GM12873 (cell line): ENCODE measurements around the gene BCAP31.

Experiments
- CTCF ChIP-seq: IDR thresholded peaks from 2 replicates; pipeline ENCODE4 v1.5.1; 2012; ENCODE audit warnings: low read depth, mild to moderate bottlenecking, moderate library complexity, low read length, control low read depth; ENCODE audit not compliant: insufficient read depth; ENCODE audit errors: missing control alignments

BCAP31 gene

GRCh38 chrX:153693216-153694086 is 30.7 kb downstream of the BCAP31 start:
- no peak for TF ChIP-seq CTCF

DNA sequence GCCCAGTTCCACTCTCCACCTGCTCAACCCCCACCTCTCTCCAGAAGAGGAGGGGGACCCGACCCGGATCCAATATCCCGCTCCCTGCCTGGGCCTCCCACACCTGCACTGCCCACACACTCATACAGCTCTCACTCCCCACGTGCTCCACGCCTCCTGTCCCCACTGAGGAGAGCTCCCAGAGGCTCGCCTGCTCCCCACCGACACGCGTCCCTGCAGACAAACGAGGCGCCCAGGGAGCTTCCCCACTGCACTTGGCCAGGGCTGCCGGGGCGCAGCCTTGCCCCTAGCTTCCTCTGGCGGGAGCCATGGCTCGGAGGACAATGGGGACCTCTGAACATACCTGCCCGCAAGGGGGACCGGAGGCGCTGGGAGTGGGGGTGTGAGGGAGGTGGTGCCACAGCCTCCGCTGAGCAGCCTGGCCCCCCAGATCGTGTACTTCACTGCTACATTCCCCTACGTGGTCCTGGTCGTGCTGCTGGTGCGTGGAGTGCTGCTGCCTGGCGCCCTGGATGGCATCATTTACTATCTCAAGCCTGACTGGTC is 31.5 kb downstream of the BCAP31 start:
- TF ChIP-seq CTCF: no peak

- TF ChIP-seq CTCF: no peak
These were observed 32.2 kb downstream of the BCAP31 start for GRCh38 chrX:153692003-153692402.

DNA sequence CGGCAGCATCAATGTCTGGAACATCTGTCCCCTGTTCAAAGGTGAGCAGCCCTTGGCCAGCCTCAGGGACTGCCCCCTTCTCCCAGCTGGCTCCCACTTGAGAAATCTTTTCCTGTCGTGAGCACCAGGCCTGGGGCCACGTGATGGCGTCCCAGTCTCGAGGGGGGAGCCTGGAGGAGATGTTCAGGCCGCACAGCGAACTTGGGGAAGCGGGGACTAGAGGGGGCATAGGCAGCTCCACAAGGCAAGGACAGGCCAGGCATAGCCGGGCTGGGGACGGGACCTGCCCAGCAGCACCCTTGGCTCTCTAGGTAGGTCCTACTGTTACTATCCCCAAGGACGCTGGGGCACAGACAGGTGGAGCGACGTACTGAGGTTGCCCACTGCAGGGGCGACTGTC is 33.7 kb downstream of the BCAP31 start:
- no peak for TF ChIP-seq CTCF

- no peak for TF ChIP-seq CTCF
These were observed 34.3 kb downstream of the BCAP31 start for GRCh38 chrX:153689654-153690465.

DNA sequence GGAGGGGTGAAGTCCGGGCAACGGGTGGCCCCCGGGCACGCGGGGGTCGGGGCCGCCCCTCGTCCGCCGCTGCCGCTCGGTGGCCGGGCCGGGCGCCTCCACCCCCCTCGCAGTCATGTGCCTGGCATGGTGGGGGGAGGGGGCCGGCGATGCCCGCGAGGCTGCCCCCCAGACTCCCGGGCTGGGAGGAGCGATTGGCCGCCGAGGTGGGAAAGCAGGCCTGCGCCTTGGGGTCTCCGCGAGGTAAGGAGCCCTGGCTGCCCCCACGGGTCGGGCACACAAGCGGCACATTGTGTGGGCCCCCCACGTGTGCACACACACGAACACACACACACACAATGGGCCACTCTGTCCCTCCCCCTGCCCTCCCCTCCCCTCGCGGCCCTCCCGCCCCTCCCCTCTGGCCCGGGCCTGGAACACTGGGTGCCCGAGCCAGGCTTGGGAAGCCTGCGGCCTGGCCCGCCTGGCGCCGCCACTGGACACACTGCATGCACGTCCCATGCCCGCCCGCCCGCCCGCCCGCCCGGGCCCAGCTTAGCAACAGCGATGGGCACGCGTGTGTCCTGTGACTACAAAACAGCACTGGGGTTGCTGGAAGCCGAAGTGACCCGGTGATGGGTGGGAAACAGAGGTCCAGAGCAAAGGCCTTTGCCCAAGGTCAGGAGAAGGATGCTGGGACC is 35.1 kb downstream of the BCAP31 start:
- no peak for TF ChIP-seq CTCF
